Sigmoid colon (tissue), 7 donors: ENCODE measurements around the gene FAM83B. TPM values are rescaled to one million over a fixed set of nuclear protein-coding genes. Genes with fewer than 3 reads are reported as not detected.
"Not testable (repeated sequence)": the region's sequence is repeated elsewhere in the genome, so short reads cannot be mapped to it uniquely, and the experiment has no call there.

Experiments used
- DNase-seq: peaks from one replicate; pipeline ENCODE4 v3.0.0-alpha.2; 2019
- H3K27ac ChIP-seq, 4 donors: fragments of 200-600 bp; sonication (generic); one replicate each; pipeline ENCODE4 v1.5.1; 2016 to 2019; ENCODE audit warnings: mild to moderate bottlenecking in 1 of 4
- H3K27me3 ChIP-seq, 3 donors: fragments of 200-600 bp; sonication (generic); one replicate each; pipeline ENCODE4 v1.5.1; 2019; ENCODE audit warnings: mild to moderate bottlenecking in 1 of 3
- H3K36me3 ChIP-seq, 4 donors: fragments of 200-600 bp; sonication (generic); one replicate each; pipeline ENCODE4 v1.5.1; 2016 to 2019
- H3K4me1 ChIP-seq, 4 donors: fragments of 200-600 bp; sonication (generic); one replicate each; pipeline ENCODE4 v1.5.1; 2017 to 2019
- H3K4me3 ChIP-seq, 4 donors: fragments of 200-600 bp; sonication (generic); one replicate each; pipeline ENCODE4 v1.5.1; 2017 to 2019; ENCODE audit warnings: mild to moderate bottlenecking in 2 of 4, moderate library complexity in 1 of 4
- H3K9me3 ChIP-seq, 4 donors: fragments of 200-600 bp in 3 of 4; sonication (generic) in 3 of 4; one replicate each; pipeline versions ENCODE4 v1.5.1 to v1.6.1; 2013 to 2019
- CTCF ChIP-seq, 4 experiments: fragments of 450-650 bp in 3 of 4; fragments of 200-600 bp in 1 of 4; IDR thresholded peaks; one replicate each; pipeline ENCODE4 v1.5.1; 2016 to 2019; ENCODE audit warnings: antibody characterized with exemption in 4 of 4, mild to moderate bottlenecking in 3 of 4, moderate library complexity in 2 of 4
- EP300 ChIP-seq, 4 donors: sonication (generic); formaldehyde crosslinking; IDR thresholded peaks; one replicate each; pipeline ENCODE4 v1.6.1; 2017; ENCODE audit warnings: antibody characterized with exemption in 4 of 4
- POLR2A ChIP-seq, 2 donors: fragments of 450-650 bp; IDR thresholded peaks; one replicate each; pipeline ENCODE4 v1.6.1; 2016; ENCODE audit warnings: antibody characterized with exemption in 2 of 2, mild to moderate bottlenecking in 2 of 2, moderate library complexity in 2 of 2
- POLR2AphosphoS5 ChIP-seq, 4 donors: sonication (generic); formaldehyde crosslinking; IDR thresholded peaks; one replicate each; pipeline ENCODE4 v1.6.1; 2017; ENCODE audit warnings: antibody characterized with exemption in 4 of 4
- WGBS, 2 donors: extraction: QIAGEN DNeasy Blood & Tissue Kit; methylation state at CpG; one replicate each; pipeline ENCODE4 v1.1.7; 2013; 5-methylcytosine and 5-hydroxymethylcytosine counted together
- intact Hi-C: fragments of 100-400 bp; cut with DNase I; formaldehyde crosslinking; loops from one replicate; pipeline ENCODE4 v1.15.1; 2023
- polyA plus RNA-seq, 3 donors: library from polyadenylated mRNA; stranded (reverse); fragments of 200-250 nt; gene quantifications; one replicate each; pipeline ENCODE4 v1.2.3, GENCODE V29; 2013
- total RNA-seq, 4 donors: library from RNA; depleted of rRNA; stranded (reverse); fragments of >200 nt; gene quantifications; one replicate each; pipeline ENCODE4 v1.1.0, GENCODE V29; 2016
- donor health status: healthy with polysubstance abuse.
- donor health status: Bipolar disorder and iron deficiency.
- donor health status: healthy.

FAM83B gene
- total and polyA plus RNA-seq, 7 donors = under 0.01 to 5.1 (median 4.2) TPM; not detected in 3

DNA sequence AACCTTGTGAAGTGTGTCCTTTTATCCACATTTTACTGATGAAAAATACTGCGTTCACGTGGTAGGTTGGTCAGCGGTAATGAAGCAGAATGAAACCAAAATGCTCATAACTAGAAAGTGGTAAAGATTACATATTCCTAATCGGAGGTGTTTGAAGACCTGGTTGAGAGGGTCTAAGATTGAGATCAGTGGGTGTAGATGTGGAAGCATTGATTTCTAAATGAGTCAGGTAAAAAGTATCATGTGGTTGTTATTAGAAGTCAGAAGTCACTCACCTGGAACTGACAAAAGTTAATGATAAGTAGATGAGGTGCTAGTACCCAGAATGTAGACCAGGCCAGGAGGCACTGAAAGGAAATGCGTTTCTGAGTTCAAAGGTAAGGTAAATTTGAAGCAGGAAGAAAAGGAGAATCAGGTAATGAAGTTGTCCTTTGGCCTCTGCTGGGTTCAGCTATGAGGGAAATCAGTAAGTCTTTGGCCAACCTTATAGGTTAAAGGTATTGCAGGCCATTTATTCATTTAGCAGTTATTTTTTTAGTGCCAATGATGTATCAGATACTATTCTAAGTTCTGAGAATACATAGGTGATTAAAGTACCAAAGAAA is 31.2 kb downstream of the FAM83B start:
- Histone ChIP-seq H3K4me1 (no peaks in the 10 kb centered on the region), H3K27me3 (no peaks in the 10 kb centered on the region), H3K4me3 (no peak overlapping the region), H3K36me3 (no peaks in the 10 kb centered on the region), H3K27ac (no peak overlapping the region), H3K9me3 (no peaks in the 10 kb centered on the region)
- intact Hi-C loops = no loop called here
- TF ChIP-seq POLR2AphosphoS5 (IDR thresholded peaks at IDR 0.05) (no peak), CTCF (IDR thresholded peaks at IDR 0.05) (no peak), POLR2A (IDR thresholded peaks at IDR 0.05) (no peak), EP300 (IDR thresholded peaks at IDR 0.05) (no peak)
- DNase-seq = no peak
- WGBS, 2 donors = 76 to 83% methylated on average over 5 of the region's 5 CpGs

- H3K9me3 ChIP-seq = no peaks in the 10 kb centered on the region
- WGBS, 2 donors = 71 to 79% methylated on average over 2 of the region's 2 CpGs
- H3K27ac ChIP-seq = no peak overlapping the region
- intact Hi-C loops = no loop called here
- no peak overlapping the region for H3K4me3 ChIP-seq
- no peaks in the 10 kb centered on the region for H3K4me1 ChIP-seq
- TF ChIP-seq POLR2A (IDR thresholded peaks at IDR 0.05) = no peak
- no peaks in the 10 kb centered on the region for H3K36me3 ChIP-seq
- DNase-seq = no peak
- H3K27me3 ChIP-seq = no peaks in the 10 kb centered on the region
These were observed 32.1 kb downstream of the FAM83B start for GRCh38 chr6:54878718-54879117.

DNA sequence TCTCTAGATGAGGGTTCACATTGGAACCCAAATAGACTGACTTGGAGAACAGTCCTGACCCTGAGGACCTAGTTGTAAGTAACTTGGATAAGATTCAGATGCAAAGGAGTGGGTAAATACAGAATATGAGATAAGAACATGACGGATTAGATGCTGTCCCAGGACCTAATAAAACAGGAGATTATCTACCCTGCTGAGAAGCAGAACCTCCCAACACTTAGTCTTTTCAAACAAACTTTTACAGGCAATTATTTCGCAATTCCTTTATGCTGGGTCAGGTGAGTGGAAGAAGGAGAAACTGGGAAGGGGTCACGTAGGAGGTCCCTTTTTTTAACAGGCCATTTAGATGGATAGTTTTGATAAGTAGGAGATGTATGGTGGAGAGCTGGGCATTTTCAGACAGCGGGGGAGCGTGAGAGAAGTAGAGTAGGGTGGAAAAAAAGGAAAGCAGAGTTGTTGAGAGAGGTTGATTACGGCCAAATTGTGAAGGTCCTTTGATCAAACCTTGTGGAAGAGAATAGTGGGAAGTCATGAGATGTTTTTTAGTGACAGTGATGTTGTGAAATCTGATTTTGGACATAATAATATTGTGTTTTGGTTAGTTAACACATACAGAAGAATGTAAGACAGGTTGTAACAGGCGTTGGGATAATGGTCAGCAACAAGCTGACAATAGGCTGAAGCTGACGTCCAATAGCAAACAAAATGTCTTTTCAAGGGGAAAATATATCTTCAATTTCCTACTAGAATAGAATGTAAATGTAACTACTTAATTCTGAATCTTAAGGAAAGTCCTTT is 32.8 kb downstream of the FAM83B start:
- WGBS, 2 donors = 21 to 56% methylated on average over 8 of the region's 8 CpGs
- no peaks in the 10 kb centered on the region for H3K4me1 ChIP-seq
- H3K27ac ChIP-seq = no peak overlapping the region
- H3K4me3 ChIP-seq = no peak overlapping the region
- TF ChIP-seq EP300 (IDR thresholded peaks at IDR 0.05) (no peak), POLR2A (IDR thresholded peaks at IDR 0.05) (no peak), CTCF (IDR thresholded peaks at IDR 0.05) (no peak), POLR2AphosphoS5 (IDR thresholded peaks at IDR 0.05) (no peak)
- intact Hi-C loops = no loop called here
- no peak for DNase-seq
- H3K9me3 ChIP-seq = no peaks in the 10 kb centered on the region
- H3K27me3 ChIP-seq = no peaks in the 10 kb centered on the region
- no peaks in the 10 kb centered on the region for H3K36me3 ChIP-seq

DNA sequence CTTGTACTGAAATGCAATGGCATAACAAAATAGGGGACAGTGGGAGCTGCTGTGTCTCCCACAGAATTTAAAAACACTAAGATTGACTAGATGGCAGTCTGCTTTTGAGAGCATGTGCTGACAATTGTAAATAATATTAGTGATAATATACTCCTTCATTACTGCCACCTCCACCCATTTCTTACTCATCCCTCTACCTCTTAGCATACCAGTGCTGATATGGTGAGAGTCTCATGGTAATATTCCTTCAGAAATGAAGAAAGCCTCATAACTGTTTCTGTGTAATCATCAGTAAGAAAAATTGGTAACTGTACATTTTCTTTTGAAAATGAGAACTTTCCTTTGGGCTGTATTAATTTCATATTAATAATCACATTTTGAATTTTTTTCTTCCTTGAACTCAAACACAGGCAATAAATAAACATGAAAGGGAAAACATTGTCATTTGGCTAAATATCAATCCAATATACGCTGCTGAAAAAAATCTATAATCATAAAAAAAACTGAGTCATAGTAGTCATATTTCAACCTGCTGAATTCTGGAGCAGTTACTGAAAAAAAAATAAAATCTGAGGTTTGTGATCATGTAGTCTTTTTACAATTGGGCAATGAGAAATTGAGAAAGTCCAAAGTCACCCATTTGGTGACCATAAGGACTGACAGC is 34.6 kb downstream of the FAM83B start:
- H3K4me3 ChIP-seq = no peak overlapping the region
- H3K4me1 ChIP-seq = no peaks in the 10 kb centered on the region
- no peaks in the 10 kb centered on the region for H3K9me3 ChIP-seq
- no peak overlapping the region for H3K27ac ChIP-seq
- intact Hi-C loops = no loop called here
- no peaks in the 10 kb centered on the region for H3K36me3 ChIP-seq
- H3K27me3 ChIP-seq = no peaks in the 10 kb centered on the region
- no peak for TF ChIP-seq POLR2A (IDR thresholded peaks at IDR 0.05)
- TF ChIP-seq EP300 (IDR thresholded peaks at IDR 0.05) = no peak
- no peak for TF ChIP-seq POLR2AphosphoS5 (IDR thresholded peaks at IDR 0.05)
- no peak for DNase-seq
- 22 to 69% methylated on average over 1 of the region's 1 CpG for WGBS, 2 donors

- H3K27ac ChIP-seq, H3K4me3 ChIP-seq, H3K27me3 ChIP-seq, H3K36me3 ChIP-seq, H3K9me3 ChIP-seq, H3K4me1 ChIP-seq, intact Hi-C loops, DNase-seq: not testable (repeated sequence)
- 97% methylated on average over 3 of the region's 3 CpGs for WGBS, 2 donors
These were observed 35.3 kb downstream of the FAM83B start for GRCh38 chr6:54881891-54882290.

GRCh38 chr6:54886932-54887584 is 40.5 kb downstream of the FAM83B start:
- WGBS, 2 donors = 15 to 62% methylated on average over 4 of the region's 4 CpGs
- no peaks in the 10 kb centered on the region for H3K27me3 ChIP-seq
- no peaks in the 10 kb centered on the region for H3K4me1 ChIP-seq
- TF ChIP-seq CTCF (IDR thresholded peaks at IDR 0.05) = no peak
- TF ChIP-seq EP300 (IDR thresholded peaks at IDR 0.05) = no peak
- no peak for TF ChIP-seq POLR2AphosphoS5 (IDR thresholded peaks at IDR 0.05)
- TF ChIP-seq POLR2A (IDR thresholded peaks at IDR 0.05) = no peak
- no peak overlapping the region for H3K4me3 ChIP-seq
- no peaks in the 10 kb centered on the region for H3K9me3 ChIP-seq
- no peak overlapping the region for H3K27ac ChIP-seq
- H3K36me3 ChIP-seq = no peaks in the 10 kb centered on the region
- intact Hi-C loops = no loop called here
- no peak for DNase-seq
